H1 (cell line): Measurements from ENCODE around the gene FKRP. TPM values are rescaled to one million over a fixed set of nuclear protein-coding genes. Genes with fewer than 3 reads are reported as not detected.

Source experiments
- CTCF ChIA-PET: fragments of 300-600 bp; sonication (Branson Sonifier 250); formaldehyde crosslinking; loops from one replicate; lab custom pipeline; 2021; ENCODE audit not compliant: partially characterized antibody; lab: Charles Lee
- POLR2A ChIA-PET: fragments of 300-600 bp; sonication (Branson Sonifier 250); formaldehyde crosslinking; loops from one replicate; lab custom pipeline; 2021; ENCODE audit warnings: inconsistent platforms; ENCODE audit not compliant: partially characterized antibody; lab: Charles Lee
- DNase-seq, 2 experiments: peaks; one replicate each; pipeline versions ENCODE4 v3.0.0 to v3.0.0-alpha.2; 2010 to 2022; ENCODE audit warnings: low spot score in 2 of 2, low read depth in 1 of 2, mixed read lengths in 1 of 2
- FAIRE-seq: peaks from 2 replicates; lab custom pipeline; 2011; peaks lifted over from hg19 to GRCh38; lab: Jason Lieb, UNC
- H2AFZ ChIP-seq: 2 replicates; pipeline ENCODE4 v1.8.1; 2012; ENCODE audit warnings: low read length, inconsistent platforms
- H2AK5ac ChIP-seq: 2 replicates; pipeline ENCODE4 v1.6.1; 2013; ENCODE audit warnings: low read depth, low read length
- H2BK120ac ChIP-seq: replicated peaks from 2 replicates; pipeline ENCODE3; 2013; ENCODE audit warnings: low read depth, low read length, inconsistent platforms
- H2BK12ac ChIP-seq: 2 replicates; pipeline ENCODE4 v1.6.1; 2013; ENCODE audit warnings: low read depth, low read length
- H2BK15ac ChIP-seq: 2 replicates; pipeline ENCODE4 v1.6.1; 2013; ENCODE audit warnings: low read length
- H2BK20ac ChIP-seq: 2 replicates; pipeline ENCODE4 v1.6.1; 2013; ENCODE audit warnings: low read length
- H2BK5ac ChIP-seq: 2 replicates; pipeline ENCODE4 v1.6.1; 2013; ENCODE audit warnings: low read depth, low read length
- H3K14ac ChIP-seq: 2 replicates; pipeline ENCODE4 v1.6.1; 2013; ENCODE audit warnings: inconsistent platforms; ENCODE audit not compliant: insufficient read length
- H3K18ac ChIP-seq: 2 replicates; pipeline ENCODE4 v1.6.1; 2013; ENCODE audit warnings: low read length; ENCODE audit errors: extremely low read depth
- H3K23ac ChIP-seq: 2 replicates; pipeline ENCODE4 v1.6.1; 2013; ENCODE audit warnings: inconsistent platforms; ENCODE audit not compliant: insufficient read length
- H3K23me2 ChIP-seq: 2 replicates; pipeline ENCODE4 v1.6.1; 2013; ENCODE audit warnings: low read depth, low read length
- H3K27ac ChIP-seq: 2 replicates; pipeline ENCODE4 v1.6.1; 2011; ENCODE audit warnings: low read depth, low read length, inconsistent platforms
- H3K27me3 ChIP-seq, 4 experiments: replicated peaks in 1 of 4; 1 replicate in 1 of 4; 2 replicates in 3 of 4; pipeline versions ENCODE4 v1.6.1 to v1.8.1; 2011 to 2013; ENCODE audit warnings: low read length in 3 of 4, mild to moderate bottlenecking in 3 of 4, inconsistent platforms in 2 of 4, mixed read lengths in 2 of 4, moderate library complexity in 1 of 4; ENCODE audit not compliant: control insufficient read depth in 3 of 4, insufficient read depth in 3 of 4; ENCODE audit errors: extremely low read depth in 1 of 4
- H3K36me3 ChIP-seq, 4 experiments: 2 replicates each; pipeline versions ENCODE4 v1.6.1 to v1.8.1; 2011 to 2013; ENCODE audit warnings: mild to moderate bottlenecking in 4 of 4, low read length in 3 of 4, moderate library complexity in 2 of 4, control low read depth in 1 of 4, inconsistent platforms in 1 of 4; ENCODE audit not compliant: insufficient read depth in 4 of 4, control insufficient read depth in 2 of 4
- H3K4ac ChIP-seq: replicated peaks from 2 replicates; pipeline ENCODE3; 2013; ENCODE audit warnings: low read length, low read depth, mixed read lengths, inconsistent platforms; ENCODE audit not compliant: insufficient read length
- H3K4me1 ChIP-seq, 4 experiments: replicated peaks in 1 of 4; 1 replicate in 1 of 4; 2 replicates in 3 of 4; pipeline versions ENCODE4 v1.6.1 to v1.8.1; 2011 to 2013; ENCODE audit warnings: low read length in 3 of 4, inconsistent platforms in 2 of 4, mixed read lengths in 1 of 4; ENCODE audit not compliant: insufficient read depth in 4 of 4, control insufficient read depth in 3 of 4
- H3K4me2 ChIP-seq, 2 experiments: 2 replicates each; pipeline versions ENCODE4 v1.6.1 to v1.8.1; 2011 to 2013; ENCODE audit warnings: low read depth in 2 of 2, low read length in 2 of 2, control low read depth in 1 of 2, inconsistent platforms in 1 of 2, mild to moderate bottlenecking in 1 of 2; ENCODE audit not compliant: insufficient read depth in 1 of 2
- H3K4me3 ChIP-seq, 4 experiments: fragments of 200-600, 300-600 bp in 1 of 4; sonication (generic), shearing (Covaris generic), sonication (Bioruptor Twin) in 1 of 4; 2 replicates each; pipeline versions ENCODE4 v1.5.1 to v1.8.1; 2011 to 2016; ENCODE audit warnings: low read length in 4 of 4, low read depth in 3 of 4, control low read depth in 2 of 4, inconsistent platforms in 2 of 4, mild to moderate bottlenecking in 2 of 4, mixed read lengths in 1 of 4, moderate library complexity in 1 of 4; ENCODE audit not compliant: insufficient read depth in 2 of 4; ENCODE audit errors: extremely low read depth in 1 of 4
- H3K56ac ChIP-seq: replicated peaks from 2 replicates; pipeline ENCODE3; 2013; ENCODE audit warnings: low read depth, mild to moderate bottlenecking, mixed read lengths, low read length, inconsistent platforms; ENCODE audit not compliant: insufficient read length
- H3K79me1 ChIP-seq: 2 replicates; pipeline ENCODE4 v1.6.1; 2013; ENCODE audit warnings: low read depth, low read length, control low read depth
- H3K79me2 ChIP-seq, 2 experiments: 2 replicates each; pipeline versions ENCODE4 v1.6.1 to v1.8.1; 2012 to 2013; ENCODE audit warnings: low read length in 2 of 2, mild to moderate bottlenecking in 2 of 2, inconsistent platforms in 1 of 2; ENCODE audit not compliant: insufficient read depth in 2 of 2, control insufficient read depth in 1 of 2
- H3K9ac ChIP-seq, 4 experiments: replicated peaks in 1 of 4; 1 replicate in 1 of 4; 2 replicates in 3 of 4; pipeline versions ENCODE4 v1.6.1 to v1.8.1; 2011 to 2013; ENCODE audit warnings: low read depth in 3 of 4, low read length in 3 of 4, control low read depth in 2 of 4, mild to moderate bottlenecking in 2 of 4, moderate library complexity in 2 of 4, inconsistent platforms in 1 of 4; ENCODE audit errors: extremely low read depth in 1 of 4
- H3K9me3 ChIP-seq, 2 experiments: 2 replicates each; pipeline versions ENCODE4 v1.6.1 to v1.8.1; 2012 to 2013; ENCODE audit warnings: mild to moderate bottlenecking in 2 of 2, moderate library complexity in 2 of 2, control low read depth in 1 of 2, inconsistent platforms in 1 of 2, low read depth in 1 of 2, low read length in 1 of 2, mixed read lengths in 1 of 2; ENCODE audit not compliant: insufficient read depth in 2 of 2
- H4K20me1 ChIP-seq, 2 experiments: replicated peaks in 1 of 2; 2 replicates each; pipeline versions ENCODE3 to v1.8.1; 2011 to 2013; ENCODE audit warnings: inconsistent platforms in 2 of 2, low read length in 2 of 2, mild to moderate bottlenecking in 1 of 2; ENCODE audit not compliant: insufficient read depth in 2 of 2, control insufficient read depth in 1 of 2
- H4K5ac ChIP-seq: 2 replicates; pipeline ENCODE4 v1.6.1; 2013; ENCODE audit warnings: low read length, low read depth, mixed read lengths, inconsistent platforms; ENCODE audit not compliant: insufficient read length
- H4K8ac ChIP-seq: 2 replicates; pipeline ENCODE4 v1.8.0; 2013; ENCODE audit warnings: mild to moderate bottlenecking, moderate library complexity, low read length, inconsistent platforms; ENCODE audit not compliant: insufficient read depth; ENCODE audit errors: extremely low read depth
- H4K91ac ChIP-seq: replicated peaks from 2 replicates; pipeline ENCODE3; 2013; ENCODE audit warnings: low read length, mixed read lengths, inconsistent platforms; ENCODE audit not compliant: insufficient read length
- CBX8 ChIP-seq: fragments of 300-800, 300-1000 bp; sonication (generic); IDR thresholded peaks from 2 replicates; pipeline ENCODE4 v1.7.1; 2016; ENCODE audit warnings: low read depth, low read length, borderline replicate concordance
- CEBPB ChIP-seq: IDR thresholded peaks from 2 replicates; pipeline ENCODE4 v1.6.1; 2012; ENCODE audit warnings: low read depth, low read length
- POLR2AphosphoS5 ChIP-seq: IDR thresholded peaks from 2 replicates; pipeline ENCODE4 v1.6.1; 2011; ENCODE audit warnings: low read depth, low read length
- SIRT6 ChIP-seq: IDR thresholded peaks from one replicate; pipeline ENCODE4 v1.7.1; 2012; ENCODE audit warnings: low read length, inconsistent platforms
- SP1 ChIP-seq: IDR thresholded peaks from 2 replicates; pipeline ENCODE4 v1.6.1; 2011; ENCODE audit warnings: low read depth, low read length
- TAF7 ChIP-seq: optimal IDR thresholded peaks from 2 replicates; pipeline ENCODE3; 2011; ENCODE audit warnings: low read depth, mild to moderate bottlenecking, inconsistent platforms, low read length, moderate library complexity, borderline replicate concordance
- WGBS, 2 experiments: shearing (Covaris generic) in 1 of 2; methylation state at CpG; one replicate each; pipeline versions ENCODE4 v1.1.6 to v1.1.7; 2013 to 2015; ENCODE audit warnings: low lambda C conversion rate in 2 of 2, mixed read lengths in 2 of 2, inconsistent platforms in 1 of 2, low coverage in 1 of 2, missing lambda C conversion rate in 1 of 2; ENCODE audit not compliant: insufficient replicate concordance in 2 of 2, insufficient coverage in 1 of 2, insufficient read length in 1 of 2; ENCODE audit errors: extremely low coverage in 1 of 2, missing lambda C conversion rate in 1 of 2; 5-methylcytosine and 5-hydroxymethylcytosine counted together
- polyA plus RNA-seq, 7 experiments: library from polyadenylated mRNA; depleted of rRNA in 3 of 7; stranded (reverse) in 5 of 7; unstranded in 2 of 7; fragments of >200 nt in 5 of 7; fragments of 200-250 nt in 2 of 7; gene quantifications; 1 replicate in 5 of 7; 2 replicates in 1 of 7; 4 replicates in 1 of 7; pipeline versions ENCODE4 v1.2.1 to v1.2.3, GENCODE V29; 2011 to 2013; ENCODE audit warnings: missing spikeins in 2 of 7, mixed read lengths in 2 of 7
- total RNA-seq: library from RNA; stranded (reverse); fragmentation: NEBNext Ultra II Directional; extraction: Animal tissue kit (Norgen Biotek cat#: 25700); gene quantifications from 2 replicates; pipeline ENCODE4 v1.2.1, GENCODE V29; 2021
- TF ChIP-seq, protein P1 (sequence below): IDR thresholded peaks from 2 replicates; pipeline ENCODE4 v1.6.1; 2012; ENCODE audit warnings: inconsistent platforms
- TF ChIP-seq, protein P2 (sequence below): IDR thresholded peaks from 2 replicates; pipeline ENCODE4 v1.6.1; 2012; ENCODE audit warnings: inconsistent platforms

Gene FKRP
- total and polyA plus RNA-seq, 2 of the 8 experiments (the other 6 are each of a cell fraction or from before 2014, with no cell fraction given): 17.1 to 24.4 TPM

DNA sequence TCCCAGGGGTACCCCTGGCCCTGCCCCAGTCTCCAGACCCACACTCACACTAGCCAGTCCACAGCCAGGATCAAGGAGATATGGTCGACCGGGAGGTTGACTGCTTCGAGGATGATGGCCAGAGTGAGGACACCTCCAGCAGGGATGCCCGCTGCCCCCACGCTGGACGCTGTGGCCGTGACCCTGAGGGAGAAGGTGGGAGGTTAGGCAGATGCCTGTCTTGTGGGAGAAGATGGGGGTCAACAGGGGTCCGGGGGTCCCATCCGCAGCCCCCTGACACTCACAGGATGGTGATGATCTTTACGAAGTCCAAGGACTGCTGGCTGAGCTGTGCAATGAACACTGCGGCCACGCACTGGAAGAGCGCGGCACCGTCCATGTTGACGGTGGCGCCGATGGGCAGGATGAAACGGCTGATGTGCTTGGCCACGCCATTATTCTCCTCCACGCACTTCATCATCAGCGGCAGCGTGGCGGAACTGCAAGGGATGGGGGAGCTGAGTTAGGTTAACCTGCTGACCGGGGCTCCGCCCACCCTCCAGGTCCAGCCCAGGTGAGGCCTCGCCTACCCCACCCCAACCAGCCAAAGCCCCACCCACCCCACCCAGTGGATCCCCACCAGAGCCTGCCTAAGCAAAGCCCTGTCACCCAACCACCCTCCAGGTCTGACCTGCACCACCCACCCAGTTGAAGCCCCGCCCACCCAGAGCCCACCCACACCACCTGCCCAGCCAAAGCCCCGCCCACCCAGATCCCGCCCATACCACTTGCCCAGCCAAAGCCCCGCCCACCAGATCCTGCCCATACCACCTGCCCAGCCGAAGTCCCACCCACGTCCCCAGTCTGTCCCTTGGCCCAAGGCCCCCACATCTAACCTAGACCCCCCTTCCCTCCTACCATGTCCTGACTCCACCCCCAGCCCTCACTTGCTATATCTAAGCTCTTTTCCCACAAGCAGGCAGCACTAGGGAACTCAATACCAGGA lies 31.4 kb downstream of the FKRP start:
- H2BK20ac ChIP-seq: no peak overlapping the region
- no peak overlapping the region for H3K4ac ChIP-seq
- peaks cover 0 to 6% of the 10 kb centered on the region in 2 experiments; a peak in 2 of 4 replicates for H3K79me2 ChIP-seq
- no peak overlapping the region for H3K4me2 ChIP-seq
- H3K4me3 ChIP-seq: no peak overlapping the region
- H3K4me1 ChIP-seq: peaks cover 0 to 1% (median 0%) of the 10 kb centered on the region in 4 experiments; a peak in 1 of 7 replicates
- FAIRE-seq (no peak), DNase-seq (peak; percentile 60 to 79)
- no peak overlapping the region for H2BK12ac ChIP-seq
- H3K56ac ChIP-seq: no peak overlapping the region
- no peak overlapping the region for H4K91ac ChIP-seq
- no peaks in the 10 kb centered on the region for H3K27me3 ChIP-seq
- 93% methylated on average over 27 of the region's 33 CpGs; no CpG with 5 or more reads in 1 of the 2 experiments for WGBS, 2 experiments
- peak overlapping the region; percentile 26; the same call in 1 of the 2 replicates for H4K8ac ChIP-seq
- H3K27ac ChIP-seq: no peak overlapping the region
- no peak overlapping the region for H4K5ac ChIP-seq
- TF ChIP-seq TAF7 (no peak), POLR2AphosphoS5 (no peak), SP1 (peak; percentile 32; the same call in 1 of the 2 replicates), CEBPB (no peak), SIRT6 (no peak), CBX8 (no peak)
- TF ChIP-seq, protein P1, sequence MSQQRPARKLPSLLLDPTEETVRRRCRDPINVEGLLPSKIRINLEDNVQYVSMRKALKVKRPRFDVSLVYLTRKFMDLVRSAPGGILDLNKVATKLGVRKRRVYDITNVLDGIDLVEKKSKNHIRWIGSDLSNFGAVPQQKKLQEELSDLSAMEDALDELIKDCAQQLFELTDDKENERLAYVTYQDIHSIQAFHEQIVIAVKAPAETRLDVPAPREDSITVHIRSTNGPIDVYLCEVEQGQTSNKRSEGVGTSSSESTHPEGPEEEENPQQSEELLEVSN: no peak
- TF ChIP-seq, protein P2, sequence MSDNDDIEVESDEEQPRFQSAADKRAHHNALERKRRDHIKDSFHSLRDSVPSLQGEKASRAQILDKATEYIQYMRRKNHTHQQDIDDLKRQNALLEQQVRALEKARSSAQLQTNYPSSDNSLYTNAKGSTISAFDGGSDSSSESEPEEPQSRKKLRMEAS: 0 out of 2 replicates have a peak, but pooled peaks have one; percentile 36
- H3K9me3 ChIP-seq: no peaks in the 10 kb centered on the region
- H2BK120ac ChIP-seq: no peak overlapping the region
- H2AK5ac ChIP-seq: no peak overlapping the region
- H3K18ac ChIP-seq: no peak overlapping the region
- no peaks in the 10 kb centered on the region for H3K23me2 ChIP-seq
- H2BK5ac ChIP-seq: 0 out of 2 replicates have a peak overlapping the region, but pooled peaks have one; percentile 3
- peaks cover 32 to 81% (median 54%) of the 10 kb centered on the region in 4 experiments for H3K36me3 ChIP-seq
- H3K79me1 ChIP-seq: peaks cover 4% of the 10 kb centered on the region
- no peak overlapping the region for H3K23ac ChIP-seq
- no peak overlapping the region for H3K14ac ChIP-seq
- no peak overlapping the region for H3K9ac ChIP-seq
- ChIA-PET POLR2A (interaction anchor here (0.6 to 18.6 kb wide), 12 partner anchors 5 to 573 kb away, joined by 3 to 333 read pairs (median 4); partner anchors contain the start of gene SLC1A5), CTCF (interaction anchor here (0.5 to 4.1 kb wide), 8 partner anchors 8 to 507 kb away, joined by 3 to 22 read pairs (median 3); partner anchors contain the start of gene ZC3H4)
- no peak overlapping the region for H2AFZ ChIP-seq
- no peak overlapping the region for H2BK15ac ChIP-seq
- H4K20me1 ChIP-seq: peaks cover 24% of the 10 kb centered on the region in 2 experiments
